ENCODE measurements around the gene TMX4. TPM values are rescaled to one million over a fixed set of nuclear protein-coding genes. Genes with fewer than 3 reads are reported as not detected.

TMX4 gene
- total and polyA plus RNA-seq, 2 of the 8 experiments (the other 6 are each of a cell fraction or from before 2014, with no cell fraction given), result 2.1 to 7.8 TPM

DNA sequence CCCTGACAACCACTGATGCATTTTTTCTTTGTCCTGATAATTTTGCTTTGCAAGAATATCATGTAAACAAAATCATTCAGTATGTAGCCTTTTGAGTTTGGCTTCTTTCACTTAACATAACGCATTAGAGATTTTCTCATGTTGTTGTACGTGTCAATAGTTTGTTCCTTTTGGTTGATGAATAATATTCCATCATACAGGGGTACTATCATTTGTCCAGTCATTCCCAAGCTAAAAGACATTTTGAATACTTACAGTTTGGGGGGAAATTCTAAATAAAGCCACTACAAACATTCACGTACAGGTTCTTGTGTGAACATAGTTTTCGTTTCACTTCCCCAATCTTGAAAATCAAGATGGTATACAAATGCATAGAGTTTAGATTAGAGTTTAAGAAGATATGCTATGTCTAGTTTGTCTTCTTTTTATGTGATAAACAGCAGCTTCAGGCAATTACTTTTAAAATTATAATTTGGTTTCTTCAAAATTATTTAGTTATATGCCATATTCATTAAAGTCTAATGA is 84.5 kb downstream of the TMX4 start:
- H2BK5ac ChIP-seq (ENCODE audit: low read depth, low read length), result no peak overlapping the region
- no peaks in the 10 kb centered on the region for H3K9me3 ChIP-seq (ENCODE audit: insufficient read depth in 2 of 2, low read depth in 1 of 2, low read length in 1 of 2)
- H3K79me1 ChIP-seq (ENCODE audit: low read depth, low read length), result no peaks in the 10 kb centered on the region
- no peak overlapping the region for H3K18ac ChIP-seq (ENCODE audit: extremely low read depth, low read length)
- no peaks in the 10 kb centered on the region for H3K36me3 ChIP-seq (ENCODE audit: control insufficient read depth in 2 of 4, insufficient read depth in 4 of 4, low read length in 3 of 4)
- no peaks in the 10 kb centered on the region for H3K79me2 ChIP-seq (ENCODE audit: control insufficient read depth in 1 of 2, insufficient read depth in 2 of 2, low read length in 2 of 2)
- H3K9ac ChIP-seq (replicated peaks in 1 of 4; ENCODE audit: extremely low read depth in 1 of 4, low read depth in 3 of 4, low read length in 3 of 4), result no peak overlapping the region
- no peak for FAIRE-seq
- H4K8ac ChIP-seq (ENCODE audit: extremely low read depth, insufficient read depth, low read length), result no peak overlapping the region
- H3K4me1 ChIP-seq (replicated peaks in 1 of 4; ENCODE audit: control insufficient read depth in 3 of 4, insufficient read depth in 4 of 4, low read length in 3 of 4), result no peaks in the 10 kb centered on the region
- POLR2A ChIA-PET (ENCODE audit: partially characterized antibody), result no interaction called here
- no peak overlapping the region for H2BK12ac ChIP-seq (ENCODE audit: low read depth, low read length)
- CTCF ChIA-PET (ENCODE audit: partially characterized antibody), result interaction anchor here (1.1 to 6.5 kb wide), 3 partner anchors 47 to 787 kb away, joined by 3 to 53 read pairs (median 40); no protein-coding TSS in a partner anchor
- no peak overlapping the region for H3K4ac ChIP-seq (replicated peaks; ENCODE audit: insufficient read length, low read depth, low read length)
- no peak overlapping the region for H2BK20ac ChIP-seq (ENCODE audit: low read length)
- H4K20me1 ChIP-seq (replicated peaks in 1 of 2; ENCODE audit: control insufficient read depth in 1 of 2, insufficient read depth in 2 of 2, low read length in 2 of 2), result no peaks in the 10 kb centered on the region
- H3K4me3 ChIP-seq (ENCODE audit: extremely low read depth in 1 of 4, insufficient read depth in 2 of 4, low read depth in 3 of 4, low read length in 4 of 4), result no peak overlapping the region
- no peak overlapping the region for H3K56ac ChIP-seq (replicated peaks; ENCODE audit: insufficient read length, low read depth, low read length)
- H3K4me2 ChIP-seq (ENCODE audit: insufficient read depth in 1 of 2, low read depth in 2 of 2, low read length in 2 of 2), result no peak overlapping the region
- H3K27ac ChIP-seq (ENCODE audit: low read depth, low read length), result no peak overlapping the region
- no peak overlapping the region for H4K91ac ChIP-seq (replicated peaks; ENCODE audit: insufficient read length, low read length)
- 93% methylated on average over 4 of the region's 4 CpGs; no CpG with 5 or more reads in 1 of the 2 experiments for WGBS, 2 experiments (ENCODE audit: extremely low coverage in 1 of 2, insufficient coverage in 1 of 2, insufficient read length in 1 of 2, insufficient replicate concordance in 2 of 2, low coverage in 1 of 2, low lambda C conversion rate in 2 of 2, missing lambda C conversion rate in 1 of 2)
- no peak overlapping the region for H3K23ac ChIP-seq (ENCODE audit: insufficient read length)
- H4K5ac ChIP-seq (ENCODE audit: insufficient read length, low read depth, low read length), result no peak overlapping the region
- H3K27me3 ChIP-seq (replicated peaks in 1 of 4; ENCODE audit: control insufficient read depth in 3 of 4, extremely low read depth in 1 of 4, insufficient read depth in 3 of 4, low read length in 3 of 4), result no peaks in the 10 kb centered on the region
- H2BK15ac ChIP-seq (ENCODE audit: low read length), result no peak overlapping the region
- no peak overlapping the region for H2AK5ac ChIP-seq (ENCODE audit: low read depth, low read length)
- H2BK120ac ChIP-seq (replicated peaks; ENCODE audit: low read depth, low read length), result no peak overlapping the region
- no peak overlapping the region for H3K14ac ChIP-seq (ENCODE audit: insufficient read length)
- no peak for DNase-seq (ENCODE audit: low read depth in 1 of 2, low spot score in 2 of 2)
- H3K23me2 ChIP-seq (ENCODE audit: low read depth, low read length), result peaks cover 2% of the 10 kb centered on the region; the same call in 1 of the 2 replicates
- H2AFZ ChIP-seq (ENCODE audit: low read length), result no peak overlapping the region
- TF ChIP-seq SIRT6 (IDR thresholded peaks at IDR 0.05; ENCODE audit: low read length), result no peak
- TF ChIP-seq EGR1 (IDR thresholded peaks at IDR 0.05; ENCODE audit: borderline replicate concordance, low read depth, low read length), result no peak
- no peak for TF ChIP-seq TEAD4 (IDR thresholded peaks at IDR 0.05; ENCODE audit: low read depth, low read length)
- no peak for TF ChIP-seq RBBP5 (IDR thresholded peaks at IDR 0.05; ENCODE audit: borderline replicate concordance, low read depth, low read length)
- no peak for TF ChIP-seq TAF1 (IDR thresholded peaks at IDR 0.05; ENCODE audit: low read depth, low read length)
- no peak for TF ChIP-seq PHF8 (conservative IDR thresholded peaks at IDR 0.05; ENCODE audit: low read depth, low read length)
- no peak for TF ChIP-seq HDAC6 (IDR thresholded peaks at IDR 0.05; ENCODE audit: low read depth, low read length)
- TF ChIP-seq CBX8 (IDR thresholded peaks at IDR 0.05; ENCODE audit: borderline replicate concordance, low read depth, low read length), result no peak
- no peak for TF ChIP-seq SAP30 (IDR thresholded peaks at IDR 0.05; ENCODE audit: insufficient read depth, insufficient replicate concordance, low read length)
- TF ChIP-seq EZH2 (IDR thresholded peaks at IDR 0.05; ENCODE audit: low read depth, low read length, severe bottlenecking), result no peak
- TF ChIP-seq FOSL1 (IDR thresholded peaks at IDR 0.05; ENCODE audit: insufficient read depth, low read depth, low read length), result no peak
- TF ChIP-seq SP4 (IDR thresholded peaks at IDR 0.05; ENCODE audit: low read length), result no peak
- TF ChIP-seq JUND (IDR thresholded peaks at IDR 0.05; ENCODE audit: low read length), result no peak

Data from H1 (cell line).